D721Med (cell line): ENCODE measurements around the gene PLXND1.

Experiments used
- DNase-seq: peaks from one replicate; pipeline ENCODE4 v3.0.0; 2011; ENCODE audit warnings: low spot score; ENCODE audit not compliant: insufficient read length
- FAIRE-seq: peaks from 2 replicates; lab custom pipeline; 2011; peaks lifted over from hg19 to GRCh38; lab: Jason Lieb, UNC
- CTCF ChIP-seq: IDR thresholded peaks from 2 replicates; pipeline ENCODE4 v1.5.1; 2012; ENCODE audit warnings: mild to moderate bottlenecking, control low read depth; ENCODE audit not compliant: insufficient read depth; ENCODE audit errors: missing control alignments

Gene PLXND1

GRCh38 chr3:129506231-129506742 is 100.2 kb downstream of the PLXND1 start:
- TF ChIP-seq CTCF, result no peak
- FAIRE-seq (no peak), DNase-seq (no peak)

GRCh38 chr3:129505341-129505740 is 101.1 kb downstream of the PLXND1 start:
- FAIRE-seq (no peak), DNase-seq (no peak)
- no peak for TF ChIP-seq CTCF
